GM21528 (cell line): Measurements from ENCODE around the gene RBM26.

Experiments
- ATAC-seq: cut with Tn5 transposase; IDR thresholded peaks from one replicate; pipeline ENCODE4 v1.9.1; 2021; ENCODE audit warnings: mild to moderate bottlenecking, moderate library complexity; ENCODE audit not compliant: unreplicated experiment, low FRiP score

RBM26 gene

GRCh38 chr13:79405831-79406596 is at the start of gene RBM26:
TSS of gene RBM26 (minus strand) at chr13:79406255. CDS start at chr13:79405774, 481 bp downstream.
- peak; percentile 88 for ATAC-seq

GRCh38 chr13:79455331-79455730 is 49.3 kb upstream of the RBM26 start:
- ATAC-seq: no peak

GRCh38 chr13:79452239-79452913 is 46.3 kb upstream of the RBM26 start:
- no peak for ATAC-seq

- peak; percentile 97 for ATAC-seq
Observed at GRCh38 chr13:79451500-79451962, 45.5 kb upstream of the RBM26 start.

GRCh38 chr13:79450110-79450509 is 44.1 kb upstream of the RBM26 start:
- no peak for ATAC-seq

- no peak for ATAC-seq
Observed at GRCh38 chr13:79448413-79448812, 42.4 kb upstream of the RBM26 start.

DNA sequence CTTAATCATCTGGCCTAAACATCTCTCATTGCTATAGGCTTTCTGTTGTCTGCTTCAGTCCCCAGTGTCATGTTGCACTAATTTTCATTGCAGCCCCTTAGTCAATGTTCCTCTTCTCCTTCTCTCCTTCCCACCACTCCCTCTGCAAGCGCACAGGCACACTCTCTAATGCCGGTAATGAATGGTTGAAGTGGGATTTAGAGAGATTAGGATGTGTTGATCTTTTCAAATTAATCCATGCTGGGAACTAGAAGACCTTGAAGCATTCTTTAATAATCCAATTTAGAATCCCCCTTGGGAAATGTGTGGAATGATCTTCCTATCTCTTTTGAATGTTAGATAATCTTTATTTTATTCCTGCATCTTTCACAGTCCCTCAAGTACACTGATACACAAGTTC is 41.7 kb upstream of the RBM26 start:
- ATAC-seq: no peak

GRCh38 chr13:79447141-79447540 is 41.1 kb upstream of the RBM26 start:
- no peak for ATAC-seq

GRCh38 chr13:79445968-79446645 is 40.1 kb upstream of the RBM26 start:
- ATAC-seq: no peak

DNA sequence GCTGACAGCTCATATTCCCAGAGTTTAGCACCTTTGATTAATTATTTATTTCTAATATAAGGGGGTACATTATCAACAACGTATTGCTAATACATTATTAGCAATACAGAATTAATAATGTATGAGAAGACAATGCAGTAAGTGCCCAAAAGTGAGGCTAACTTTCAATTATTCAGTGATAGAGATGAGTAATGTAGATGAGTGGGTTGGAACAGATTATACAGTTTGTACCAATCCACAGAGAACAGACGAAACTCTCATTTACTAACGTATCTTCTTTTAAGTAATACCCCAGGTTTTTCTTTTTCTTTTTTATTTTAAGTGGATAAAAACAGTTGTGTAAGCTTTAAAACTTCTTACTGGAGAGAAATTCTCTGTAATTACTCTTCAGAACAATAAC is 36.7 kb upstream of the RBM26 start:
- no peak for ATAC-seq

GRCh38 chr13:79442221-79442620 is 36.2 kb upstream of the RBM26 start:
- no peak for ATAC-seq

GRCh38 chr13:79440958-79441528 is 35.0 kb upstream of the RBM26 start:
- no peak for ATAC-seq

DNA sequence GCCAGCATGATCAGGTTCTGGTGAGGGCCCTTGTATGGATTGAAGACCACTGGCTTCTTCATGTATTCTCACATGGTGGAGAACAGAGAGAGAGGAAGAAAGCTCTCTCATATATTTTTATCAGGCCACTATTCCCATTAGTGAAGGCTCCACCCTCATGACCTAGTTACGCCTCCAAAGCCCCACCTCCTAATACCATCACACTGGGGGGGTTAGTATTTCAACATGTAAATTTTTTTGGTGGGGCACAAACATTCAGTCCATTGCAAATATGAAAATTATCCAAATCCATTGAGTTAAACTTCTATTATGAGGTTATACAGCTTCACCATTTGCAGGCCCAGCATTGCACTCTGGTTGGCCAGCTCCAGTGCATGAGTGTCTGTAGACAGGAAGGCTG is 33.2 kb upstream of the RBM26 start:
- ATAC-seq: no peak

DNA sequence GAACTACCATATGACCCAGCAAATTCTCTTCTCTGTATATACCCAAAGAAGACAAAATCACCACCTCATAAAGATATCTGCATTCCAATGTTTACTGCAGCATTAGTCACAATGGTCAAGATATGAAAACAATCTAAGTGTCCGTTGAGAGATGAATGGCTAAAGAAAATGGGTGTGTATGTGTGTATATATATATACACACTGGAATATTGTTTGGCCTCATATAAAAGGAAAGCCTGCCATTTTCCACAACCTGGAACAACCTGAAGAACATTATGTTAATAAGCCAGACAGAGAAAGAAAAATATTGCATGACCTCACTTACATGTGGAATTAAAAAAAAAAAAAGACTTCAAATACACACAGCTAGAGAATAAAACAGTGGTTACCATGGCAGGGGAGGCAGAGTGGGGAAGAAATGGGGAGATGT is 29.5 kb upstream of the RBM26 start:
- ATAC-seq: no peak

DNA sequence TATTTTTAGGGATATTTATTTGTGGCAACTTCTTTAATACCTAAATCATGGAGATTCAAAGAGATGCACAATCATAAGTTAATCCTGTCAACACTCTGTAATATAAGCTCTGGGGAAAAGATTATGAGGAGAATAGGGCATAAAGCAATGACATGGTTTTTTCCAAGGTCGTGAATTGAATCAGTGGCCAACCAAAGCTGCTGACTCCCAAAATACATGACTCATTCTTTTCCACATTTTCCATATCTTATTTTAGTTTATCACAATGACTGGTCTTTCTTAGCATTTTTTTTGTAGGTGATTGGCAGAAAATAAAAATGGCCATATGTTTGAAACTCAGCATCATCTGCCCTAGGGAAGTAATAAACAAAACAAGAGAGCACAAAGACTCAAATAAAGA is 28.5 kb upstream of the RBM26 start:
- ATAC-seq: no peak

- no peak for ATAC-seq
Observed at GRCh38 chr13:79432992-79433391, 26.9 kb upstream of the RBM26 start.

GRCh38 chr13:79432086-79432485 is 26.0 kb upstream of the RBM26 start:
- ATAC-seq: no peak

GRCh38 chr13:79429309-79429708 is 23.3 kb upstream of the RBM26 start:
- no peak for ATAC-seq

DNA sequence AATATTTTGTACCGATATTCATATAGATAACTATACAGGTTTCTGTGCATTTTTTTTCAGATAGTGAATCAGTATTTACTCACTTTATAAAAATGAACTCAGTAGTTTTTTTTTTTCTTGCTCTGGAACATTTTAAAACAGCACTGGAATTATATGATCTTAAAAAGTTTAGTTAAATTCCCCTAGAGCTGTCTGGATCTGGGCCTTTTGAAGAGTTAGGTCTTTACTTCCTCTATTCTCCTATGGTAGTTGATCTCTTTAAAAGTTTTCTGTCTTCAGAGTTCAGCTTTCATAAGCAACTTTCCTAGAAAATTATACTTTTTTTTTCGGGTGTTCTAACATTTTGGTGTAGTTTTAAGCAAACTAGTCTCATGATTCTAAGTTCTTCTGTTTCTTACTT is 21.8 kb upstream of the RBM26 start:
- no peak for ATAC-seq

- ATAC-seq: no peak
Observed at GRCh38 chr13:79427265-79427664, 21.2 kb upstream of the RBM26 start.
